IPS-11a (cell line): Measurements from ENCODE around the gene IL1RAP.

Experiments used
- H3K4me3 ChIP-seq: one replicate; pipeline ENCODE4 v1.5.1; 2013; ENCODE audit warnings: low read depth, low read length, control low read depth

Gene IL1RAP

DNA sequence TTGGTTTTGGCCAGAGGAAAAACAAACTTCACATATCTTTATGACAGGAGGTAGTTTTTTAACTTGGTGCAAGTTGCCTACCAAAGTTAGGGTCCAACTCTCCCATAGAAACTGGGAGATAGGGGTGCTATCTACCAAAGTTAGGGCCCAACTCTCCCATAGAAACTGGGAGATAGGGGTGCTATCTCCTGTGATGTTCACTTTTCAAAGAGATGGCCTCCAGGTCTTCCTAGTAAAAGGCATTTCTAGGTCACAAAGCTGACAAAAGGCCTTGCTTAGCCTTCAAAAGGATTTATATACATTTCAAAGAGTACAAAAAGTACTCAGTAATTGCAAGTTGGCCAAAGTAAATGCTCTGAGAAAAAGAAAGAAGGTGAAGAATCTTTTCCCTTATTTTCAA, 27.1 kb downstream of the IL1RAP start:
- no peak overlapping the region for H3K4me3 ChIP-seq

DNA sequence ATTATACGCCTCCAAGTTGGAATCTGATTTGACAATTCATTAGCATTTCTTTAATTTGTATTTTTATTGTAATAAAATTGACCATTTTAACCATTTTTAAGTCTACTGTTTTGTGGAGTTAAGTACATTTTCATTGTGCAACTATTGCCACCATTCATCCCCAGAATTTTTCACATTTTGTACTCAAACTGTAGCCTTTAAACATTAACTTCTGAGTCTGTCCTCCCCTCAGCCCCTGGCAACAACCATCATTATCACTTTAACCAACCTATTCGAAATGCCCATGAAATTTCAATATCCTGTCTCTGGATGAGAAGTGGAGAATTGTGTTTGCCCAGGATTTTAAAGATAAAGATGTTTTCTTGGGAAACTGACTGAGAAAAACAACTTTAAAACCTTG, 27.7 kb downstream of the IL1RAP start:
- H3K4me3 ChIP-seq: no peak overlapping the region

DNA sequence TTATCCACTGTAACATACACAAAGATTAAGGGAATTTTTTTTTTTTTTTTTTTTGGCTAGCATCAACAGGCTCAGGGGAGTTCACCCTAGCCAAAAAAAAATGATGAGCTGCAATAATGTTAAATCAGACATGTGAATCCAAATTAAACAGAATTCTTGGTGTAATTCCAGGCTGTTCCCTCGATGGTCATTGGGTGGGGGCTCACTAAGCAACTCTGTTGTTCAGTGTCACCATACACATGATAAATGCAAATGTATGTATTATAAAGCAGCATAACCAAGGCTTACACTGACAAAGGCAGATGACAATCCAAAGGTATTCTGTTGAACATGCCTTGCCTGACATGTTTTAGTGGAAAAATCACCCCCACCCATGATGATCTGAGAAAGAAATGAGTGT, 29.0 kb downstream of the IL1RAP start:
- H3K4me3 ChIP-seq: no peak overlapping the region

DNA sequence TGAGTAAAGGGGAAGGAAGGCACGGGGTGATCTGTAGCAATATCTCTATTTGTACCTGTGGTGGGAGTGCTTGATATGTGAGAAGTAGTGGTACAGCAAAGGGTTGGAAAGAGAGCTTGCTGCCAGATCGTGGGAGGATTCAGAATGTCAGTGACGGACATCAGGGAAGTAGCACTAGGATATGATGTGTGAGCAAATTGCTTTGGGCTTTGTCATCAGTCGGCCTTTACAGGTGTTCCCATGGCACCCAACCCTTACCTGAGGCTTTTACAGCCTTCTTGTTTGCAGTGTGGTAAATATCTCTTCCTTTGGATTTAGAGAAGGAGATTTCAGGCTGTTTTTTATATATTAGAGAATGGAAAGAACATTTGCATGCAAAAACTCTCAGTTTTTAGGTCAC, 29.8 kb downstream of the IL1RAP start:
- no peak overlapping the region for H3K4me3 ChIP-seq

DNA sequence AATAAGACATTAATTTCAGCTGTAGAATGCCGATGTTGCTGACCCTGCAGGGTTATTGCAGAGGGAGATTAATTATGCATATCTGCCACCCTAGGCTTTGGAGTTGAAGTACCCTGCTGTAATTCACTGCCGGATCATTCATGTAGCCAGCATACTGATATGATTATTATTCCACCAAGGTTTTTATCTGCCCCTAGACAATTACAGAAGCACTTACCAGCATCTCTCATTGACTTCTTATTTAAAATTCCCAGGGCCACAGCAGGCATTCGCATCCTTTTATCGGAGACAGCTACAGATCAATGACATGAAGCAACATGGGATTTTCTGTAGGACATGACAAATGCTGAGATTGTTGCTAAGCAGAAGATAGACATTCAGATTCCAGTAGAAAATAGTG, 31.3 kb downstream of the IL1RAP start:
- H3K4me3 ChIP-seq: no peak overlapping the region

DNA sequence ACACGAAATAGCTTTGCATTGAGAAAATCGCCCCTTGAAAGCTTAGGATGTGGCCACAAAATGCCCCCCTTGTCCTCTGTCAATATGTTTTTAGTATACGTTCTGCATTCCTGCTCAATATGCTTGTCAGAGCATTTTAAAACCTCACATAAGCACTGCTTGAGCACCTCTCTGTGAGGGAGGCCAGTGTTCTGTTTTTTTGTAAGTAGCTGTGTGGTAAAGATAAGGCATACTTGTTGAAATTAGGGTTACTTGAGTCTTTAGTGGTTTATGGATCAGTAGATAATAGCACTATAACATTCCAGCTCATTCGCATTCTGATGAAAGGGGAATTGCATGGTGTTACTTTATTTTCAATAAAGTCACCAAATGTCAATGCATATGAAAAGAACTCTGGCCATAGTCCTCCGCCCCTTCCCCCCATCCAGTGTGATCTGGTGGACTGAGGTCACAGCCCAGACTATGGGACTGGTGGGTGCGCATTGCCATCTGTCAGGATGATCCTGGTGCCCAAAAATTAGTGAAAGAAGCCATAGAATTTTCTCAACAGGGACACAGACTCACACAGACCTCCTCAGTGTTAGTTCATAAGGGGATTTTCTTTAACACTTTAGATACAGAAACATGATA, 33.1 kb downstream of the IL1RAP start:
- H3K4me3 ChIP-seq: no peak overlapping the region

DNA sequence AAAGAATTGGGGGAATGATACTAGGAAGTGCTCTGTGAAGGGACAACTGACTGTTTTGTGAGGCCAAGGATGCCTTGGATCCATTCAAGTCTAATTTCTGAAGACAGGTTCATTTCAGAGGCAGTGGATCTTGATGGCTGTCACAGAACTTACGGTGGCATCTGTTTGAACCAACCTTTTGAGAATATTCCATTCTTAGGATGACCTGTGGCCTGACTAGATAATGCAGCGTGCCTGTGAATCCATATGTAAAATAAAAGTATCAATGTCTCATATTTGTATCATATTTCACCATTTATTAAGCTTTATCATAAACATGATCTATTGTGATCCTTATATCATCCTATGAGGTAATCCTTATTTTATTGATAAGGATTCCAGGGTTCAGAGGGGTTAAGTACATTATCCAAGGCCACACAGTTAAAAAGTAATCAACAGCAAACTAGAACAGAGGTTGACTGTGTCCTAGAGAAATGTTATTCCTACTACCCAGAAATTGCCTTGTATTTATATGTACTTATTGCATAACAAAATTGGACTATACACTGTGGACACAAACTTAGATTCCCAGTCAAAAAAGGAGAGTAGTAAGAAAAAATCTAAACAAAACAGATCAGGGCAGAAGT, 34.3 kb downstream of the IL1RAP start:
- no peak overlapping the region for H3K4me3 ChIP-seq

DNA sequence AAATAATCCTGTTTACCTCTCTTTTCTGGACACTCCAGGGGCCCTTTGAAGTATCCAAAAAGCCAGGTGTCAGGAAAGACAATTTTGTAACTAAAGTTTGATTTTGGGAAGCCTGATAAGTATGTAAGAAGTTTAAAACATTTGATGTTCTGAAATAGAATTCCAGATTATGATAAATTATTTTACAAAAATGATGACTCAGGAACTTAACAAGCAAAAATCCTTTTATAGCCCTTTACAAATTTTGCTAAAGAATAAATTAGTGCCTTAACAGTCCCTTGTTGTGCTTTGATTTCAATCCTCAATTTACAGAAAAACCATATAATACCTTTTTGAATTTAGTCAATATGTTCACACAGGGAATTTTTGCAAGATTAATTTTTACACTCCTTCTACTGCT, 38.1 kb downstream of the IL1RAP start:
- no peak overlapping the region for H3K4me3 ChIP-seq

DNA sequence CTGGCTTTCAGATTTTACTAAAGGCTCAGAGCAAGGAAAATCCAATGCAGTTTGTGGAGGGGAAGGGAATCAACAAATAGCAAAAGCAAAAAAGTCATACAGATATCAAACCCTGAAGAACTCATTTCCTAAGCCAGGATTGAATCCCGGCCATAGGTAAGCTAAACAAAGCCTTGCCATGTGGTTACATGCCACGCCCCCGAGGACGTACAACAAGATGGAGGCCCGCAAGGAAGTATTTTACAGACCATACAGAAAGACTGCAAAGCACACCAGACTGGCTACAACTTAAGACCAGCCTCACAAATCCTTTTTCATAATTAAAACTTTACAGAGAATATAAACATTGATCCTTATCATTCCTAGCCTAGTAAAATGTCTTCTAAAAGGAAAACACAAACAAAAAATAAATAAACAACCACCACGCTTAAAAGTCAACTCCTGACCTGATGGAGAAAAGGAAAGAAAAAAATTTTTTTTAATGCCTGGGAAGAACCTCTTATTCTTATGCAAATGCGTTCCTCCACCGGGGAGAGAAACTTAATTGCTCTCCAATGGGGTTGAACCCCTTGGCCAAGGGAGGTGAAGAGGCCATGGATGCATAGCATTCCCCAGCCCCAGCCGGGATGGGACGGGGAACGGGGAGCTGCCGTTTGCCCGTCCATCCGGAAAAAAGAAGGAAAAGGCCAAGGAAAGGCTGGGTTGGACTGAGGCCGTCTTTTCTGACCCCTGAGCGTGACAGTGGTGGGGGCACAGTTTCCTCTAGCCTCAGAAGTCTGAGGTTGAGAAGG, 39.3 kb downstream of the IL1RAP start:
- H3K4me3 ChIP-seq: no peak overlapping the region

DNA sequence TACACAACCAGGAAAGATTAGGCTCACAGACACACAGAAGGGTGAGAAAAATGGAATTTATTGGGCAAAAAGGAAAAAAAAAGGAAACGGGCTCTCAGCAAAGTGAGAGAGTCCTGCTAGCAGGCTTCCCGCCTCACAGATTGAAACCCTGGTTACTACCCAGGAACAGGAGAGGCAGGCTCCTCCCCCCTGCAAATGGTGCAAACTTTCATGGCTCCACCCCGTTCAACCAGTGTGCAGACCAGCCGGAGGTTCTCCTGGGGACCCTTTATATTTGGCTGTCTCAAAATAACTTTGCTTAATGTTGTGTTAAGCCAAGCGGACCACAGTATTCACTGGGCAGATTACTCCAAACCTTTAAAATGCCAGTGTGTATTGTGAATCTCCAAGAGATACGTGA, 40.3 kb downstream of the IL1RAP start:
- no peak overlapping the region for H3K4me3 ChIP-seq

DNA sequence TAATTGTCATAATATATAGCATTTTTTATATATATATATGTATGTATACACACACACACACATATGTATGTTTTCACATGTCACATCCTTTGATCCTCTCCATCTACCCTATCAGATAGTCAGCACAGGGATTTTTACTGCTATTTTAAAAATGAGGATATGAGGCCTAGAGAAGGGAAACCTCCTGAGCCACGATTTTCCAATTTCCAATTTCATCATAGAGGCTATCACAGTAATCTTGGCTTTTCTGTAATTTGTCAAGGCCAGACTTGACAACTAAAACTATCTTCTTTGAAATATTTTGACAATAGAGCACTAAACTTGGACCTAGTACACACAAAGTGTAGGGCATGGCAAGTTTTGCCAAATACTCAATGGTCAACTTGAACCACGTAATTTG, 42.5 kb downstream of the IL1RAP start:
- H3K4me3 ChIP-seq: no peak overlapping the region

DNA sequence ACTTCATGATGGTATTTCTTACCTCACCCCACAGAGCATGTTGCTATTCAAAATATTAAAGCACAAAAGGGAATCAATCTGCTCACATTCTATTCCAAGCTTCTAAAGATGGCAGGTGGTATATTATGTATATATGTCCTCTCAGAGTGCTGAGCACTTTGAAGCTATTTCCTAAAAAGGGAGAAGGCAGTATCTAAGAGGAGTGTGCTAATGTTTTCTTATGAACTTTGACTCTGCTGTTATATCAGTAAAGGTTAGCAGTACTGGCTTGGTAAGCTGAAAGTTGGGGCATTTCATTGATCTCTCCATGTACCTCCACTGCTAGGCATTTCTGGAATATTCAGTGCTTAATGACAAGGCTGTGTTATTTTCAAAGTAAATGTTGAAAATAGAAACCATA, 43.4 kb downstream of the IL1RAP start:
- no peak overlapping the region for H3K4me3 ChIP-seq

DNA sequence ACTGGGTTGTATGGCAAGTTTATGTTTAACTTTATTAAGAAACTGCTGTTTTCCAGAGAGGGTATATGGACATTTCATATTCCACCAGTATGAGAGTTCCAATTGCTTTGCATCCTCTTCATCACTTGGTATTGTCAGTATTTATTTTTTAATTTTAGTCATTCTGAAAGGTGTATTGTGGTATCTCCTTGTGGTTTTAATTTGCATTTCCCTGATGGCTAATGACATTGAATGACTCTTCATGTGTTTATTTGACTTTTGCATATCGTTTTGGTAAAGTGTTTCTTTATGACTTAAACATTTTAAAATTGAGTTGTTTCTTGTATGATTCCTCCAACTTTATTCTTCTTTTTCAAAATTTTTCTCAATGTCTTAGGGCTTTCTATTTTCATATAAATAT, 44.4 kb downstream of the IL1RAP start:
- H3K4me3 ChIP-seq: no peak overlapping the region

DNA sequence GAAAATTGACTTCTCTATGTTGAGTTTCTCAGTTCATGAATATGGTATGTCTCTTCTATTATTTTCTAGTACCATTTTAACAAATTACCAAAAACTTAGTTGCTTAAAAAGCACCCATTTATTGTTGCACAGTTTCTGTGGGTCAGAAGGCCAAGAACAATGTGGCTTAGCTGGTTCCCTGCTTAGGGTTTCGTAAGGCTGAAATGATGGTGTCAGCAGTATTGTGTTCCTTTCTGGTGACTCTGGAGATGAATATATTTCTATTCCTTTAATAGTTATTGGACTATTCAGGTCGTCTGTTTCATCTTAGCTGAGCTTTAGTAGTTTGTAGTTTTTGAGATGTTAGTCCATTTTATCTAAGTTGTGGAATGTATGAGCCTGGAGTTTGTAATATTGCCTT, 44.9 kb downstream of the IL1RAP start:
- H3K4me3 ChIP-seq: no peak overlapping the region

DNA sequence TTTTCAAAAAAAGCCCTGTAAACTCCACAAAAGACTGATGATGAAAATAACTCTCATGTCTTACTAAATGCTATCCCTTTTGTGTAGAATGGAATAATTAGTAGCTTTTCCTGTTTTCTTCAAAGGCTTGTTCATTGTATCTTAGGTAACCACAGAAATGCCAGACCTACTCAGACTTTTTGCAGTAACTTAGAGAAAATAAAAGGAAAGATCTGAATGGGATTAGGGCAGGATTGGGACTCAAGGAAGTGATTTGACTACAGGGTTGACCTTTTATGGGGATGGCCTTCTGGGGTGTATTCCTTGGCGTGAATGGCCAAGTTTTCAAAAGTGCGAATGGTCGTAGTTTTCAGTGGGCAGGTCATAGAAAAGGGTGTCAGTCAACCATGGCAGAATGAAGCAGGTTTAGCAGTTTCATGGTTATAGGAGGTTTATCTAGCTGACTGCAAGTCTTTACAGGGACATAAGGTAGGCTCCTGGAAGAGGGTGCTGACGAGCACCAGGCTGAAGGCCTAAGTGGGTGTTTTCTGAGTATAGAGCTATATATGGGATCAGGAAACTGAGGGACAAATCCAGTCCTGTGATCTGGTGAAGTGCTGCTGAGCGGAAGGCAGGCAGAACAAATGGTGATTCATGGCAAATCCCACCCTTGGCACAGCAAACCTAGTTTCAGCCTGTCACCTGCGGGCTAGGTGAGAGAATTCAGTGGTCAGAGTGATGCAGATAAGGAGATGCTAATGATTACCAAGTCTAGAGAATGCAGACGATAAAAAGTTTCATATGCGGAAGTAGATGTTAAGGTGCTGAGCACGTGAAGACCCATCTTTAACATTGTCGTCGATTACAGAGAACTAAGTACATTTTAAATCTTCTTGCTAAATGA, 46.4 kb downstream of the IL1RAP start:
- no peak overlapping the region for H3K4me3 ChIP-seq

DNA sequence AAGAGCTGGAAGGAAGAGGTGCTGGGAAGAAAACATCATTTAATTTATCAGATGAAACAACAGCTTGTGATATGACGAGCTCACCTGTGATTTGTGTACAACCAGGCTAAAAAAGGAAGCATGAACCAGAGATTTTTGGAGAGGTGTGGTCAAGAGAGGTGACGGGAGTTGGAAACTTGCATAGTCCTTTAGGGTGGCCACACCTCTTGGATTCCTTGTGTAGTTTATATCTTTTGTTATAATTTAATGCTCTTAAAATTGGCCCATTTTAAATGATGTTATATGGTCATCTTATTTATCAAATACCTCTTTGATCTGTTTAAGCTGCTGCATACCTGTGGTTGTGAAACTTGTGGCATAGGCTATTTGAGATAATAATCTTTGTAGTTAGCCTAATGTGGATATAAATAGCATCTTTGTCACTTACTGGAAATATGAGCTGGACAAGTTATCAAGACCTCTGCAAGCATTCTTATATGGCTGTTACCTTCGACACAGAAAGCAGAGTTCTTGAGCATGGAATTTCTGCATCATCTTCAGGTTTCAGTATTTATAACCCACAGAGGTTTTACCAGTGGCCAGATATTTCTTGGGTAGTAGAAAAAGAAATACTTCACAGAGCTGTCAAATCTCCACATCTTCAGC, 49.1 kb downstream of the IL1RAP start:
- H3K4me3 ChIP-seq: no peak overlapping the region

DNA sequence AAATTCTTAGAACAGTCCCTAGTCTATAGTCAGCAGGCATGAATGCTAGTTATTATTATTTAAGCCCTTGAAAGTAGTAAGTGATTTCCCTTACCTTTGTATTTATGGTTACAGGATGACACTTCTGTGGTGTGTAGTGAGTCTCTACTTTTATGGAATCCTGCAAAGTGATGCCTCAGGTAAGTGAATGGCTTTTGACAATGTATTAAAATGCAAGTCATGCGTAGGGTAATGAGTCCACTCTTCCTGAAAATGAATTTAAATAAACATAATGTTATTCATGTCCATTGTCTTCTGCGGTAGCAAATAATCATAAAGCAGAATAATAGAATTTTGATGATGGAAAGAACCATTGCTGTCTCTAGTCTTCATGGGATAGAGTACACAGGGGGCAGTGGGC, 50.3 kb downstream of the IL1RAP start:
- no peak overlapping the region for H3K4me3 ChIP-seq

DNA sequence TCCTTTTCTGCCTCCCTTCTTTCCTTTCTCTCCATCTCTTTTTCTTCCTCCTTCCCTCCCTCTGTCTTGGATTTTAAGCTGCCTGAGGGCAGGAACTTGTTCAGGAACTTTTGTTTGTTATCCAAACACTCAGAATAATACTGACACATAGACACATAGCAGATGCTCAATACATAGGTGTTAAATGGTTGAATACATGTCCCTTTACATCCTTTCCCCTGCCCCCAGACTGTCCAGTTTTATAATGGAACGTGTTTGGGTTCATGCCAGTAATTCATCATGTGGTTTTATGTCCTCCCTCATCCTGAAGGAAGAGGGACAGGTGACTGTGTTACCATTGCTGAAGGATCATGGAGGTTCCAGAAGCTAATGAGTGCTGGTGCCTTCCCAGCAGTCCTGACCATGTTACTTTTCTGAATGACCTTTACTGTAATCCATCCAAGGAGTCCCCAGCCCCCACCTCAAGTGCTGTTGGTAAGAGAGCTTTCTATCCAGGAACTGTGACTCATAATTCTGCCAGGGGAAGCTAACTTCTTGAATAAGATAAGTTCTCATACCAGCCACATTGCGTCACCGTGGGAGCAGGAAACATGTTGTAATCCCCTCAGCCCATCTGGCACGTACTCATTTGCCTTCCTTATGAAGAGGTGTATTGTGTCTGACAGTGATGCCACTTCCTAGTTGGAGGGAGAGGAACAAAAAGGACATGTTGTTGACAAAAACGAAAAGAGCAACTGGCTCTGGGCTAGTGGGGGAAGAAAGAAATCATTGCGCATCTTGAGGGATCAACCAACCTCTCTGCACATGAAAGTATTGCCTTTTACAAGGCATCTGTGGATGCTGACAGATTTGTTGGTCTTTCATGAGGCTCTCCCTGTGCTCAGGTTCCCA, 52.4 kb downstream of the IL1RAP start:
- H3K4me3 ChIP-seq: no peak overlapping the region

DNA sequence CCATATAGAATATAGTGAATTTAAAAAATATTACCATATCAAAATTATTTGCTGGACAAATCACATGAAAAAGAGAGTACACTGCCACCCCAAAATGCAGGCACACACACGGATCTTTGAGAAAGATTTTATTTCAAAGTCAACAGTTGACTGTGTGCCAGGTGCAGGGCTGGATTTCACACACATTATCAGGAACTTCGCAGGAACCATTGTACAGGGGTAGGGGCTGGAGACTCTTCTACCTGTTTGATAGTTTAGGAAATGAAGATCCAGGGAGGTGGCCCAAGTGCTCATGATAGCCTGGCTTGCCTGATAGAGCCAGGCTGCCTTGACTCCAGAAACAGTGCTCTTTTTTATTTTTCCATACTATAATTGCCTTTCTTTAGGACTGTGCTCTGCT, 54.2 kb downstream of the IL1RAP start:
- no peak overlapping the region for H3K4me3 ChIP-seq

DNA sequence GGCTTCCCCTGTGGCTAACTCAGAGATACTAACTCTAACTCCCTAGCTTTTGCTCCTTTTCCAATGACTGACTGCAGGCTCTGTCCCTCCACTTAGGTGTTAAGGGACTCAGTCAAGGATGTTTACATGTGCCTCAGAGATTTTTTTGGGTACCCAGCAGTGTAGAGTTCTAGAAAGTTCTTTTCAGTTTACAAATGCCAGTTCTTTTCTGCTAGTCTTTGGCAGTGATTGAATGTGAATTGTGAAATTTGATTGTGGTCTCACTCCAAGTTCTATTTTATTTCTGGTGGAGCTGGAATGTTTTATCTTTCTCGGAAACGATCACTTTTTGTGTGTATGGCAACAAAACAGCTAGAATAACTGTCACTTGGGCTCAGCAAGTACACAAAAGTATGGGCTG, 60.6 kb downstream of the IL1RAP start:
- no peak overlapping the region for H3K4me3 ChIP-seq
